ENCODE results near the gene CNPY4.

CNPY4 gene

GRCh38 chr7:100091411-100092181, 27.8 kb upstream of the CNPY4 start:
- DNase-seq (ENCODE audit: low read depth) = no peak

DNA sequence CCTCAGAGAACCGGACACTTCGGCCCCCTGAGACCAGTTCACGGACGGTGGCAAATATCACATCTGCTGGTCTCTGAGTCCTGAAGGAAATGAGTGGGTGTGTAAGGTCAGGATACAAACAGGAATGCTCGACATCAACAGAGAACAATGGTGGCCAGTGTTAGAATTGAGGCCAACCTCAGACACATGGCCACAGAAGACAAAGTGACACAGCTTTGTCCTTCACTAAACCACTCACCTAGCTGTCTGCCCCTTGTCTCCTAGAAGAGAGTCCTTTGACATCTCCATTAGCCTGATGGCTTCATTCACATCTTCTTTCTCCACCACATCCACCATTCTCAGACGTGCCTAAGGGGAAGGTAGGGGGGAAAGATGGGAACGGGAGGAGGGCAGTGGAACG, 26.4 kb upstream of the CNPY4 start:
- no peak for DNase-seq (ENCODE audit: low read depth)

DNA sequence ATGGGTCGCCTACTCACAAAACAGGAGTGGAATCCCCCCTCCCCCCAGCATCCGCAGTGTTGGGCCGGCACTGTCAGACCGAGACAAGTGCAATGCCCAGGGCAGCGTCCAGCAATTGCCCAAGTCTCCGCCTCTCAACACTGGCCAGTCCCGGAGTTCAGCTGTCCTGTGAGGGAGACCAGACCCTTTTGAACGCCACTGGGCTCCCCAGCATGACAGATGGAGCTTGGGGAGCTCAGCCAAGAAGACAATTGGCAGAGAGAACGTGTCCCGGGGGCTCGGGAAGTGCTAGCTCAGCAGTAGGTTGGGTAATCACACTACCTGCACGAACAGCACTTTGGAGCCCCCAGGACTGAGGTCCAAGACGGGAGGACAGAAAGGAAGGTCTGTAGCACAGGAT, 25.9 kb upstream of the CNPY4 start:
- DNase-seq (ENCODE audit: low read depth) = no peak

DNA sequence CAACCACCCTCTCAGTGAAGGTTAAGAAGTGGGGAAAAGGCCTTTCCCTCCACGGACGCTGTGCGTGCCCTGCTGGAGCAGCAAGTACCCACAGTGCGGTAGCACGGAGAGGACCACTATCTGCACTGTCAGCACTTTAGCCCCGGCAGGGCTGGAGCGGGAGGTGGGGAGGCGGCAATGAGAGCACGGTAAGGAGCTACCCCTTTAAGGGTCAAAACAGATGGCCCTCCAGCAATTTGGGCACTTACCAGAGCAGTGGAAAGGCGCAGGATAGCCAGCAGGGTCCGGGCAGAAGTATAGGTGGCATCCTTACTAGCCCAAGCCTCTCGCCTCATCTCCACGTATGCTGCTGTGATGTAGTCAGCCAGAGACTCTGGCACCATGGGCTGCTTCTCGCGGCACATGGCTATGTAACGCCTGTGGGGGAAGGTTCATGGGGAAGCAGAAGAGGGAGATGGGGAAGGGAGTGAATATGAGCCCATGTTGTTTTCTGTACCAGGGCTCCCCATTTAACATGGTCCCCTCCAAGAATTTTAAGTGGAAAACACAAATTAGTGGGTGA, 25.4 kb upstream of the CNPY4 start:
- no peak for DNase-seq (ENCODE audit: low read depth)

GRCh38 chr7:100095289-100095688, 24.1 kb upstream of the CNPY4 start:
- DNase-seq (ENCODE audit: low read depth) = no peak

DNA sequence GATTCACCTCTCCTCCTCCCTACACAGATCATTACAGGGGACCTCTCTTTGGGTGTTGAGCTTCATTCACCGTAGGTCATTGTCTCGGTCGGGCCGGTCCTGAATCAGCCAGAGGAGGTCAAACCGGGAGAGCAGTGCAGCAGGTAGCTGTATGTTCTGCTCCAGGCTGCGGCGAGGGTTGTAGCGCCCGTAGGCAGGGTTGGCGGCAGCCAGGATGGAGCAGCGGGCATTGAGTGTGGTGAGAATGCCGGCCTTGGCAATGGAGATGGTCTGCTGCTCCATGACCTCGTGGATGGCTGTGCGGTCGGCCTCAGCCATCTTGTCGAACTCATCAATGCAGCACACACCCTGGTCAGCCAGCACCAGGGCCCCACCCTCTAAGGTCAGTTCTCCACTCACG, 23.7 kb upstream of the CNPY4 start:
- no peak for DNase-seq (ENCODE audit: low read depth)

DNA sequence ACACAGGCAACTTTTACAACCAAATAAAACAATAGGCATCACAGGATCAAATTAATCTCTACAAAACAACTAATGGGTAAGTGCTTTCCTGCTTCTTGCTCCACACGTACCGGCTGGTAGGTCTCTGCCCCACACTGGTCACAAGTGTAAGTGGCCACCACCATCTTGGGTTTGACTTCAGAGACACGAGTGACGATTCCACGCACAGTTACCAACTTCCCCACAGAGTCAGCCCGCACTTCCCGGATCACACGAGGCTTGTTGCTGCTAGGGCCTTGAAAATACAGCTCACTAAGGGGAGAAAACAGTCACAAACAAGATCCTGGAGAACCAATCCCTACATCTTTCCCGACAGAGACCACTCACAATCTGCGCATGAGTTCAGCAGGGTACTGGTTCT, 20.5 kb upstream of the CNPY4 start:
- no peak for DNase-seq (ENCODE audit: low read depth)

- no peak for DNase-seq (ENCODE audit: low read depth)
Measured at GRCh38 chr7:100099452-100099851, 20.0 kb upstream of the CNPY4 start.

- DNase-seq (ENCODE audit: low read depth) = peak; percentile 81
Measured at GRCh38 chr7:100100420-100101015, 18.9 kb upstream of the CNPY4 start.

- DNase-seq (ENCODE audit: low read depth) = peak; percentile 96
Measured at GRCh38 chr7:100101016-100101862, 18.2 kb upstream of the CNPY4 start, which contains the start of the genes AP4M1 and MCM7. AP4M1 (plus strand) TSS chr7:100101643; CDS start chr7:100101715, 72 bp downstream. MCM7 (minus strand) TSS chr7:100101397; CDS start chr7:100101294, 103 bp downstream.

DNA sequence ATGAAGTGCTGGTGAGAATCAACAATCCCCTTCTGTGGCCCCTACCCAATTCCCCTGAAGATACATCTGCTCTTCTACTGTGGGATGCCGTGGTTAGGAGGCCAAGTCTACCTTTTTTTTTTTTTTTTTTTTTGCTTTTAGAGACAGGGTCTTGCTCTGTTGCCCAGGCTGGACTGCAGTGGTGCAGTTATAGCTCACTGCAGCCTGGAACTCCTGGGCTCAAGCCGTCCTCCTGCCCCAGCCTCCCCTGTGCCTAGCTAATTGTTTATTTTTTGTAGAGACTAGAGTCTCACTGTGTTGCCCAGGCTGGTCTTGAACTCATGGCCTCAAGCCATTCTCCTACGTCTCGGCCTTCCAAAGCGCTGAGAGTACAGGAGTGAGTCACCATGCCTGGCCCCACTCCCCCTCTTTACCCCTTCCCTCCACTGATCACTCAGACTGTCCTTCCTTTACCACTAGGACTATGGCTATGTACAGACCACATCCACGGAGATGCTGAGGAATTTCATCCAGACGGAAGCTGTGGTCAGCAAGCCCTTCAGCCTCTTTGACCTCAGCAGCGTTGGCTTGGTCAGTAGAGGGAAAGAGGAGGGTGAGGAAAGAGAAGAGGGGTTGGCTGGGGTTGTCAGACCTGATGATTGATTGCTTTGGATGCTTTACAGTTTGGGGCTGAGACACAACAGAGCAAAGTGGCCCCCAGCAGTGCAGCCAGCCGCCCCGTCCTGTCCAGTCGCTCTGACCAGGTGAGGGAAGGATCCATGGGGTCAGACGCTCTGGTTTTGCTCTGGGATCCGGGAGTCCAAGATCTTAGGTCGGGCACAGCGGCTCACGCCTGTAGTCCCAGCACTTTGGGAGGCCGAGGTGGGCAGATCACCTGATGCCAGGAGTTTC, 16.2 kb upstream of the CNPY4 start:
- DNase-seq (ENCODE audit: low read depth) = no peak

GRCh38 chr7:100105534-100105933, 13.9 kb upstream of the CNPY4 start:
- no peak for DNase-seq (ENCODE audit: low read depth)

GRCh38 chr7:100106633-100107032, 12.8 kb upstream of the CNPY4 start:
- no peak for DNase-seq (ENCODE audit: low read depth)

DNA sequence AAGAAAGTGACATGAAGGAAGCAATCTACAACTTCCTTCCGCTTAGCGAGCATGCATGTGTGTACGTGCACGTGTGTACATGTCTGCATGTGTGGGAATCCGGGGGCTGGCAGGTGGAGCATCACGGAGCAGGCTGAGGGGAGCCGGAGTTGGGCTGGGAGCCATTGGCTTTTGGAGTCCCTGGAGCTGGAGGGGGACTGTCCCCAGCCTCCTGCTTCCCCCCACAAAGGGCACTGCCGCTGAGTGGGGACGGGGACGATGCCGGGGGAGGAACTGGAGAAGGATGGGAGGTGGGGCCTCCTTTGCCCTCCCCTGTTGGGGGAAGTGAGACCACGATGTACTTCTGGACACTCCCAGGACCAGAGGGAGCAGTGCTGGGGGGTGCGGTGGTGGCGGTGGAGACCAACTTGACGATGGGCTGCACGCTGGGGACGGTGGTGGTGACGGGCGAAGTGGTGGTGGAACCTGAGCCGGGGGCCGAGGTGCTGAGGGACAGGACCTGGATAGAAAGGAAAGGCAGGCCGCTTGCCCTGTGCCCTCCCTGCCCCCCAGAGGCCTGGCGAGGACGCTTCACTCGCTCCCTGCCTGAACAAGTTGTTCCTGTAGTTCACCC, 12.2 kb upstream of the CNPY4 start:
- DNase-seq (ENCODE audit: low read depth) = no peak

- no peak for DNase-seq (ENCODE audit: low read depth)
Measured at GRCh38 chr7:100107890-100108289, 11.5 kb upstream of the CNPY4 start.

DNA sequence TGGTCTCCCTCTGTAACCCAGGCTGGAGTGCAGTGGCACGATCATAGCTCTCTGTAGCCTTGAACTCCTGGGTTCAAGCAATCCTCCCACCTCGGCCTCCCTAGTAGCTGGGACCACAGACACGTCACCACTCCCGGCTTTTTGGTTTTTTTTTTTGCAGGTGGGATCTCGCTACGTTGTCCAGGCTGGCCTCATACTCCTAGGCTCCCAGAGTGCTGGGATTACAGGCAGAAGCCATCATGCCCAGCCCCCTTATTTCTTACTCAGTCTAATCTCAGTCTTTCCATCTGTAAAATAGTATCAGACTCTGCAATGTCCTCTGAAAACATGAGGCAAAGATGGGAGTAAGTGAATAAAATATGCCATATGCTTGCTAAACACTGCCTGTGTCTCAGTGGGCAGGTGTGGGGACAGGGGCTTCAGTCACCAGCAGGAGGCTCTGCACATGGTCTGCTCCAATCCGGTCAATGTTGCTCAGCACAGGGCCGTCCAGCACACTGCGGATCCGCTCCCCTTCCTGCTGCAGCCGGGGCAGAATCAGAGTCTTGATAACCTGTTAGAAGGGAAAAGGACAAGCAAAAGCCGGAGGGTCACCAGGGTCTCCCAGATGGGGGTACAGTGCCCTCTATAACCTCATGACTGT, 9.8 kb upstream of the CNPY4 start:
- no peak for DNase-seq (ENCODE audit: low read depth)

DNA sequence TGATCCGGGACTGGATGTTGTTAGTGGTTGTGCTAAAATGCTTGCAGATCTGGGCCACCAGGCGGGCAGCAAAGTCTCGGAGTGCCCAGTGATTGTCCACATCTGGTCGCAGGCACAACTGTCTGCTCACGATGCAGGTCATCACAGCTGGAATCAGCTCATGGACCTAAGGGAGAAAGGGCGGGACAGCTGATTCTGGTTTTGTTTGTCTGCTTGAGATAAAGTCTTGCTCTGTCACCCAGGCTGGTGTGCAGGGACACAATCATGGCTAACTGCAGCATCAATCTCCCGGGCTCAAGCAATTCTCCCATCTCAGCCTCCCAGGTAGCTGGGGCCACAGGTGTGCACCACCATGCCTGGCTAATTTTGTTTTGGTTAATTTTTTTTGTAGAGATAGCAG, 8.3 kb upstream of the CNPY4 start:
- no peak for DNase-seq (ENCODE audit: low read depth)

DNA sequence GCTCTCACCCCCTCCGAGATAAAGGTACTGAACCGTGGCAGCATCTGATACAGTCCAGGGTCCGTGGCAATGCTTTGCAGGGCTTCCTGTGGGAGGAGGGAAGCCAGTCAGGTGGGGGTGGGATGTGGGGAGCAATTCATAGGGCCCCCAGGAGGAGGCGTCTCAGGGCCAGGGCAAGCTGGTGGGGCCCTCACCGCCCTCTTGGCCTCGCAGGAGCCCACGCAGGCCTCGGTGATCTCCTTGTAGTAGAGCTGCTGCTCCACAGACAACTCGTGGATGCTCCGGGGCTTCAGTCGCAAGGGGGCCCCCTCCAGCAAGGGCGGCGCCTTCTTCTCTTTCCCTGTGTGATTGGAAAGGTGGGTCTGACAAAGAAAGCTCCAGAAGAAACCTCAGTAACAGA, 7.5 kb upstream of the CNPY4 start:
- DNase-seq (ENCODE audit: low read depth) = no peak

- DNase-seq (ENCODE audit: low read depth) = no peak
Measured at GRCh38 chr7:100115026-100115425, 4.4 kb upstream of the CNPY4 start.

DNA sequence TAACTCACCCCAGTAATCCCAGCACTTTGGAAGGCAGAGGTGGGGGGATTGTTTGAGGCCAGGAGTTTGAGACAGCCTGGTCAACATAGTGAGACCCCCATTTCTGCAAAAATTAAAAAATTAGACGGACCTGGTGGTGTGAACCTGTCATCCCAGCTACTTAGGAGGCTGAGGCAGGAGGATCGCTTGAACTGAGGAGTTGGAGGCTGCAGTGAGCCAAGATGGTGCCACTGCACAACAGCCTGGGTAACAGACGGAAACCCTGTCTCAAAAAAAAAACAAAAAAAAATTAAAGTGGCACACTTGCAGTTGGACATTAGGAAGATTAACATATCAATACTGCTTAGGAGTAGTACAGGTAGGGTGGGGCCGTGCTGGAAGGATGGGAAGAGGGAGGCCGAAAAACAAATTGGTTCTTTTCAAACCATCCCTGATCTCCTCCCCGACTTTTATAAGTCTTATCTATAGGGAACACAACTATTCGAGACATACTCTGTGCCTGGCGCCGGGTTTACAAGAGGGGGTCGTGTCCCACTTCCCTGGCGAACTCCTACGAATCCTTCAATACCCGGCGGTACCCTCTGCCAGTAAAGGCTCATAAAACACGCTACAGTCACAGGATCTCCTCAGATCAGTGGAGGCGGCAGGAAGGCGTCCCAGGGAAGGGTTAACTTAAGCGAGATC, 904 bp upstream of the CNPY4 start:
- DNase-seq (ENCODE audit: low read depth) = no peak
